Activated B cell treated with CpG ODN at 0.5 μM for 24 hours (primary cell): ENCODE measurements around the gene DAAM1. TPM values are rescaled to one million over a fixed set of nuclear protein-coding genes. Genes with fewer than 3 reads are reported as not detected.

Experiments
- ATAC-seq: fragments of 200-7000 bp; cut with Tn5 transposase; one replicate; pipeline ENCODE4 v1.10.0; 2021; ENCODE audit warnings: low read depth, mild to moderate bottlenecking, moderate library complexity
- CTCF ChIA-PET: fragments of 350-600 bp; sonication (Branson Sonifier 250); formaldehyde crosslinking; loops from one replicate; lab custom pipeline; 2021; ENCODE audit warnings: antibody characterized with exemption; lab: Charles Lee
- POLR2A ChIA-PET: fragments of 350-600 bp; sonication (Branson Sonifier 250); formaldehyde crosslinking; loops from one replicate; lab custom pipeline; 2021; ENCODE audit warnings: antibody characterized with exemption; lab: Charles Lee
- DNase-seq: peaks from one replicate; pipeline ENCODE4 v3.0.0; 2022
- H3K27ac Mint-ChIP-seq: one replicate; pipeline ENCODE4 v1.8.0; 2020; ENCODE audit warnings: mixed read lengths
- H3K27me3 Mint-ChIP-seq: one replicate; pipeline ENCODE4 v1.8.0; 2021; ENCODE audit warnings: mixed read lengths
- H3K36me3 Mint-ChIP-seq: one replicate; pipeline ENCODE4 v1.8.0; 2021; ENCODE audit warnings: low read depth, mixed read lengths
- H3K4me1 Mint-ChIP-seq: one replicate; pipeline ENCODE4 v1.8.0; 2021; ENCODE audit warnings: mixed read lengths
- H3K4me3 Mint-ChIP-seq: one replicate; pipeline ENCODE4 v1.8.0; 2020; ENCODE audit warnings: mild to moderate bottlenecking, mixed read lengths
- H3K9me3 Mint-ChIP-seq: one replicate; pipeline ENCODE4 v1.8.0; 2020; ENCODE audit warnings: mixed read lengths
- intact Hi-C: fragments of 100-400 bp; cut with micrococcal nuclease; formaldehyde crosslinking; loops from one replicate; pipeline ENCODE4 v1.15.1; 2024
- total RNA-seq: library from RNA; stranded (reverse); gene quantifications from 2 replicates; pipeline ENCODE4 v1.2.3, GENCODE V29; 2022
- TF ChIP-seq, protein P1 (sequence below): fragments of 200-600 bp; IDR thresholded peaks from one replicate; pipeline ENCODE4 v1.8.0; 2022; ENCODE audit warnings: antibody characterized with exemption, mild to moderate bottlenecking

DAAM1 gene
- total RNA-seq, 1 donor from 2014 or later: 38.7 TPM

DNA sequence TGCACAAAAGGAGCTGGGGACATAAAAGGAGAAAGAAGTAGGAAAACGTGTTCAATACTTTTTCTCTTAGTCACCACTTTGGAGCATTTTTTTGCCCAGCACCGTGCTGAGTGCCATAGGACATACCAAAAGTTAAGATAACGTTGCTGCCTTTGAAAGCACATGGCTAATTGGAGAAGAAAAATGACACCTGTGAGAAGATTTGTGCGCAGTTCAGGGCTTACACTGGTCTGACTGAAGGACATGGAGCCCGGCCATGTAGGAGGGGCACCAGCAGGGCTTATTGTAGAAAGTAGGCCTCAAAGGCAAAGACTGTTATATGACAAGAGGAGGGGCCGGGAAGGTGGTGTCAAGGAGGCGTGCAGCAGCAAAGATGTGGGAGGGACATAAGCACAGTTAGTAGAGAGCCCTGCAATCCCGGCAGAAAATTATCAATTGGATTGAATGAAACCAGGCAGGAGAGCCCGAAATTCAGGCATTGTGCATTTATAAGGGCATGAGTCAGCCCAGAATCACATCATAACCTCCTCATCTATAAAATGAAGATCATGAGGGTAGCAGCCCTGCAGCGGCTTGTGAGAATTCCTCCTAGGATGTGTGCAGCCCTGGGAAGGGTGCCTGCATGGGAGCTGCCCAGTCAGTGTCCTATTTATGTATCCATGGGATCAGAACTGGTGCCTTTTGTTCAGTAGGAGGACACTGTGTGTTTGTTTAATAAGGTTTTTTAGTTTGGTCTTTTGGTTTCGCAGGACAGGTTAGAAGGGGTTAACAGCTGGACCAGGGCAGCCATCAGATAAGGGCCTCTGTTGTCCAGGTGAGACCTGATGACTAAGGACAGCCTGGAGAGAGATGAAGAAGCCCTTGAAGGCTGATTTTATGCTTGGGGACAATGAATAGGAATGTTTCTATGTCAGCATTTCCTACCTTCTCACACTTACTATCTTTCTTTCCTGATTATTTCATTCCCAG, 154.3 kb downstream of the DAAM1 start:
- ChIA-PET POLR2A (no interaction called here), CTCF (no interaction called here)
- H3K36me3 Mint-ChIP-seq: peaks cover 29% of the 10 kb centered on the region
- H3K27ac Mint-ChIP-seq: no peak overlapping the region
- intact Hi-C loops: no loop called here
- no peak overlapping the region for H3K4me3 Mint-ChIP-seq
- DNase-seq (no peak), ATAC-seq (no peak)
- peaks cover 8% of the 10 kb centered on the region for H3K4me1 Mint-ChIP-seq
- no peaks in the 10 kb centered on the region for H3K27me3 Mint-ChIP-seq
- TF ChIP-seq, protein P1, sequence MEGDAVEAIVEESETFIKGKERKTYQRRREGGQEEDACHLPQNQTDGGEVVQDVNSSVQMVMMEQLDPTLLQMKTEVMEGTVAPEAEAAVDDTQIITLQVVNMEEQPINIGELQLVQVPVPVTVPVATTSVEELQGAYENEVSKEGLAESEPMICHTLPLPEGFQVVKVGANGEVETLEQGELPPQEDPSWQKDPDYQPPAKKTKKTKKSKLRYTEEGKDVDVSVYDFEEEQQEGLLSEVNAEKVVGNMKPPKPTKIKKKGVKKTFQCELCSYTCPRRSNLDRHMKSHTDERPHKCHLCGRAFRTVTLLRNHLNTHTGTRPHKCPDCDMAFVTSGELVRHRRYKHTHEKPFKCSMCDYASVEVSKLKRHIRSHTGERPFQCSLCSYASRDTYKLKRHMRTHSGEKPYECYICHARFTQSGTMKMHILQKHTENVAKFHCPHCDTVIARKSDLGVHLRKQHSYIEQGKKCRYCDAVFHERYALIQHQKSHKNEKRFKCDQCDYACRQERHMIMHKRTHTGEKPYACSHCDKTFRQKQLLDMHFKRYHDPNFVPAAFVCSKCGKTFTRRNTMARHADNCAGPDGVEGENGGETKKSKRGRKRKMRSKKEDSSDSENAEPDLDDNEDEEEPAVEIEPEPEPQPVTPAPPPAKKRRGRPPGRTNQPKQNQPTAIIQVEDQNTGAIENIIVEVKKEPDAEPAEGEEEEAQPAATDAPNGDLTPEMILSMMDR: no peak
- no peaks in the 10 kb centered on the region for H3K9me3 Mint-ChIP-seq

DNA sequence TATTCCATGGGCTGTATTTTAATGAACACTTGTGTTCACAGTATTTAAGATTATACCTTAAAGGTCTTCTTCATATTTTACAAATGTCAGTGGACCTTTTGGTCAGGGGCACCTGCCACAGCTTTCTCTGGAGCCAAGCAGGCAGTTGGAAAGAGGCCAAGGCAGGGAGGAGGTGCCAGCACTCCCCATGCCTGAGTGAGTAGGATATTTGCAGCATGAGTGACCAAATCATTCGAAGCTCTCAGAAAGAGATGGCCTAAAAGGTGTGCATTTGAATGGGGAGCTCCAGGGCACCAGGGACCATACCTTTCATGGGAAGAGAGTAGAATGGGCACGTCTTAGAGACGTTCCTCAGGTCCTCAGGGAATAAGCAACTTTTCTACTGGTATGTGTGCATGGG, 155.1 kb downstream of the DAAM1 start:
- no peaks in the 10 kb centered on the region for H3K9me3 Mint-ChIP-seq
- CTCF ChIA-PET: no interaction called here
- peaks cover 34% of the 10 kb centered on the region for H3K36me3 Mint-ChIP-seq
- DNase-seq (no peak), ATAC-seq (no peak)
- no peak overlapping the region for H3K4me3 Mint-ChIP-seq
- peaks cover 8% of the 10 kb centered on the region for H3K4me1 Mint-ChIP-seq
- TF ChIP-seq, protein P1: no peak
- intact Hi-C loops: no loop called here
- no peak overlapping the region for H3K27ac Mint-ChIP-seq
- no peaks in the 10 kb centered on the region for H3K27me3 Mint-ChIP-seq
- POLR2A ChIA-PET: no interaction called here

DNA sequence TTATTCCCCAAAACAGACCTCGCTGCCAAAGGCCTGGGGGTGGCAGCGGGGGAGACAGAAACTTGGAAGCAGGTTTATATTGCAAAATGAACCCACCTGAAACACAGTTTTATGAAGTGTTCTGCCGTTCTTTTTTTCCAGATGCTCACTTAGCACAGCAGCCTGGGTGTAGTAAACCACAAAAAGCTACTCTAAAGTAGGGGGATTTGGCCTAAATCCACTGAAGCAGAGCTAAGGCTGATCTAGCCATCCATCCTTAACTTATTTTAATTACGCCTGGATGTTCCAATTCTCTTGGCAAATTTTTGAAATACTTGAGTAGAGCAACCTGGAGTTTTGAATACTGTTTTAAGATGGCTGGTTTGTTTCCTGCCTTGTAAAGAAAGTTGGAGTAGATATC, 155.5 kb downstream of the DAAM1 start:
- no peaks in the 10 kb centered on the region for H3K27me3 Mint-ChIP-seq
- ATAC-seq (no peak), DNase-seq (no peak)
- no peak overlapping the region for H3K27ac Mint-ChIP-seq
- TF ChIP-seq, protein P1: no peak
- POLR2A ChIA-PET: no interaction called here
- H3K36me3 Mint-ChIP-seq: peaks cover 34% of the 10 kb centered on the region
- intact Hi-C loops: no loop called here
- H3K4me1 Mint-ChIP-seq: peaks cover 8% of the 10 kb centered on the region
- CTCF ChIA-PET: no interaction called here
- no peak overlapping the region for H3K4me3 Mint-ChIP-seq
- no peaks in the 10 kb centered on the region for H3K9me3 Mint-ChIP-seq

DNA sequence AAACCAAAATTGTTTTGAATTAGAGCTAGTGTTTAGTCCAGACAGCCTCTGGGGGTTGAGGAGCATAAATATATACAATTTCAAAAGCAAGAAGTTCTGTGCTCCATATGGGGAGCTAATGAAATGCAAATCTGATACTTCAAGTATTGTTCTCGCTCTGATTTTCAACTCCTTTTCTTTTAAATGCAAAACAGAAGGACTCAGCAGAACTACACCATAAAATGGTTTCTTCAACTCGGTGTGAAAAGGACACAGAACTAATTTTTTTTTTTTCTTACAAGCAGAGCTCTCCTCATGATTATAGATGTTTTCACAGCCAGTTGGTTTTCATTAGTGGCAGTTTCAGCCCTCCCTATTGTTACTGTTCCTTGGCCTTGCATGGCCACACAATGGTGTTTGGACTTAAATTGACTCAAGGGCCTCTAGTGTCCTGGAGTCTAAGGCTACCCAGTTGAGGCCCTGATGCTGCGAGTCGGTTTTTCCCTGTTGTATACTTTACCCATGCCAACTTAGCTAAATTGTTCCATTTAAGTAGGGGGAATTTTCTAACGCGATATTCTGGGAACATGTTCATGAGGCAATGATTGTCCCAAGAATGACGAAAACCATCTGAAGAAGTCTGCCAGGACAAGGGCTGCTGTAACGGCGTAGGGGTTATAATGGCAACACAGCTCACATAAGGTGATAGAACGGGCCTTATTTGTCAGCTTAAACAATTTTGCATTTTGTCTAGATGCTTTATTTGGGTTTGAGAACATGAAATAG, 156.4 kb downstream of the DAAM1 start:
- intact Hi-C loops: no loop called here
- POLR2A ChIA-PET: no interaction called here
- Mint-ChIP-seq H3K27me3 (no peaks in the 10 kb centered on the region), H3K9me3 (no peaks in the 10 kb centered on the region), H3K36me3 (peaks cover 28% of the 10 kb centered on the region), H3K4me1 (peaks cover 8% of the 10 kb centered on the region), H3K4me3 (no peak overlapping the region), H3K27ac (no peak overlapping the region)
- CTCF ChIA-PET: no interaction called here
- no peak for DNase-seq
- TF ChIP-seq, protein P1: no peak
- no peak for ATAC-seq

DNA sequence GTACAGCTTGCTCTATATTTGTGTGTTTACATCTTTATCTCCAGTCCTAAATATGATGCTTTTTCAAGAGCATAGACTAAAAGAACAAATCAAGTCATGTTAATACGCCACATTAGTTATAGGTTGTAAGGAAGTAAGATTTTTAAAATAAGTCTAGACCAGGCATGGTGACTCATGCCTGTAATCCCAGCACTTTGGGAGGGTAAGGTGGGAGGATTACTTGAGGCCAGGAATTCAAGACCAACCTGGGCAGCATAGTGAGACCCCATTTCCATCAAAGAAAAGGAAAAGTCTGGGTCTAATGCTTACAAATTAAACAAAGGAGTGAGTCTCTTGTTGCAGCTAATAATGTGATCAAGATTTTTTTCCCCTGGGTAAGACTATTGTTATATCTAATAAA, 157.9 kb downstream of the DAAM1 start:
- CTCF ChIA-PET: no interaction called here

More for the DNA sequence above, 157.9 kb downstream of the DAAM1 start:
- Mint-ChIP-seq H3K27ac (no peak overlapping the region), H3K4me3 (no peak overlapping the region), H3K9me3 (no peaks in the 10 kb centered on the region), H3K36me3 (peaks cover 15% of the 10 kb centered on the region), H3K4me1 (peaks cover 8% of the 10 kb centered on the region), H3K27me3 (no peaks in the 10 kb centered on the region)
- POLR2A ChIA-PET: no interaction called here
- DNase-seq (no peak), ATAC-seq (no peak)
- intact Hi-C loops: no loop called here
- TF ChIP-seq, protein P1: no peak
